GM12875 (cell line): ENCODE results near the gene IAH1.
"Not testable (repeated sequence)": the region's sequence is repeated elsewhere in the genome, so short reads cannot be mapped to it uniquely, and the experiment has no call there.

Experiments used
- H3K4me3 ChIP-seq: one replicate; pipeline ENCODE4 v1.5.1; 2011; ENCODE audit warnings: low read depth, low read length, control low read depth
- CTCF ChIP-seq: IDR thresholded peaks from 2 replicates; pipeline ENCODE4 v1.5.1; 2011; ENCODE audit warnings: low read depth, mild to moderate bottlenecking, control low read depth, inconsistent platforms, low read length, moderate library complexity, borderline replicate concordance; ENCODE audit not compliant: insufficient read depth

Gene IAH1

GRCh38 chr2:9508931-9509330 lies 34.6 kb downstream of the IAH1 start:
- no peak overlapping the region for H3K4me3 ChIP-seq
- TF ChIP-seq CTCF = no peak

GRCh38 chr2:9513946-9514345 lies 39.6 kb downstream of the IAH1 start:
- not testable (repeated sequence) for H3K4me3 ChIP-seq

GRCh38 chr2:9517118-9517782 lies 42.9 kb downstream of the IAH1 start:
- no peak for TF ChIP-seq CTCF
- H3K4me3 ChIP-seq = no peak overlapping the region

GRCh38 chr2:9518163-9518562 lies 43.8 kb downstream of the IAH1 start:
- no peak overlapping the region for H3K4me3 ChIP-seq

GRCh38 chr2:9518780-9519179 lies 44.4 kb downstream of the IAH1 start:
- no peak for TF ChIP-seq CTCF
- H3K4me3 ChIP-seq = no peak overlapping the region

More at GRCh38 chr2:9518163-9518562, 43.8 kb downstream of the IAH1 start:
- TF ChIP-seq CTCF = no peak

GRCh38 chr2:9519250-9519649 lies 44.9 kb downstream of the IAH1 start:
- H3K4me3 ChIP-seq = no peak overlapping the region
- TF ChIP-seq CTCF = no peak

GRCh38 chr2:9524291-9524690 lies 49.9 kb downstream of the IAH1 start:
- TF ChIP-seq CTCF = no peak
- no peak overlapping the region for H3K4me3 ChIP-seq
